Hematopoietic multipotent progenitor cell treated with erythropoietin and hydrocortisone succinate and interleukin-3 and kit ligand, for 8 days (in vitro differentiated cells): ENCODE measurements around the gene FAM171A2.
A peak's percentile ranks its signal among the peaks of the same experiment; 100 is the strongest.
"Not testable (repeated sequence)": the region's sequence is repeated elsewhere in the genome, so short reads cannot be mapped to it uniquely, and the experiment has no call there.

Experiments
- DNase-seq: peaks from one replicate; pipeline ENCODE4 v3.0.0-alpha.2; 2015

Gene FAM171A2

DNA sequence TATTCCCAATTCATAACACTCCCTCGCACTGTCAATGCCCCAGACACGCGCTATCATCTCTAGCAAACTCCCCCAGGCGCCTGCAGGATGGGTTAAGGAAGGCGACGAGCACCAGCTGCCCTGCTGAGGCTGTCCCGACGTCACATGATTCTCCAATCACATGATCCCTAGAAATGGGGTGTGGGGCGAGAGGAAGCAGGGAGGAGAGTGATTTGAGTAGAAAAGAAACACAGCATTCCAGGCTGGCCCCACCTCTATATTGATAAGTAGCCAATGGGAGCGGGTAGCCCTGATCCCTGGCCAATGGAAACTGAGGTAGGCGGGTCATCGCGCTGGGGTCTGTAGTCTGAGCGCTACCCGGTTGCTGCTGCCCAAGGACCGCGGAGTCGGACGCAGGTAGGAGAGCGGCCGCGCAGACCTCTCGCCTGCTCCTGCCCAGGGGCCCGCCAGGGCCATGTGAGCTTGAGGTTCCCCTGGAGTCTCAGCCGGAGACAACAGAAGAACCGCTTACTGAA lies 18.7 kb downstream of the FAM171A2 start, which contains the start of gene GRN:
Gene GRN, plus strand, starts transcription at position 364 of the 515 bp plus-strand sequence. CDS start 3,863 bp downstream, outside the sequence.
- peak; percentile 97 for DNase-seq

DNA sequence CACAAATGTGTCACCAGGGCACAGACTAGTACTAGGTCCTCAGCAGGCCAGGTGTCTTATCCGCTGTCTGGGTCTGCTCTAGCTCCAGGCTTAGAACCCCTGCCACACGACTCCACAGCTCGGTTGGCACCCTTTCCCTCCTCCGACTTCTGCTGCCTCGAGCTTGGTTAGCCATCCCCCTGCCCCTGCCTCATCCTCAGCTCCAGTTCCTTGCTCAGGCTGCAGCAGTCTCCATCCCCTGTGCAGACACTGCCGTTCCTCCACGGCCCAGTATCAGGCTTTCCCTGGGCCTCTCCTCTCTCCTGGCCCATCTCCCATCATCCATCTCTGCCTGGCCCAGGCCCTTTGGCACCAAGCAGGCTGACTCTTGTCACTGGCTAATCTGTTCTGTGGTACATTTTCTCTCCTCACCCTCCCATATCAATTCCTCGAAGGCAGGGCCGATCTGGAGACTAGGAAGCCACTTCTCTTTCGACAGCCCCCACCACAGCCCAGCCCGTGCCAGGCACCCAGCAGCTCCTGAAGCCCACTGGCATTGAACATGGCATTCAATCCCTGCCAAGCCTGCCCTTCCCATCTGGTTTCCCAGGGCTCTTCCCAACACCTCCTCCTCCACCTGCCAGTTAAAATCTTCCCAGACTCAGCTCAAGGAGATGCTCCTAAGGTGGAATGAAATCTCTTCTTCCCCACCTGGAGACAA lies 20.0 kb downstream of the FAM171A2 start:
- DNase-seq: no peak

DNA sequence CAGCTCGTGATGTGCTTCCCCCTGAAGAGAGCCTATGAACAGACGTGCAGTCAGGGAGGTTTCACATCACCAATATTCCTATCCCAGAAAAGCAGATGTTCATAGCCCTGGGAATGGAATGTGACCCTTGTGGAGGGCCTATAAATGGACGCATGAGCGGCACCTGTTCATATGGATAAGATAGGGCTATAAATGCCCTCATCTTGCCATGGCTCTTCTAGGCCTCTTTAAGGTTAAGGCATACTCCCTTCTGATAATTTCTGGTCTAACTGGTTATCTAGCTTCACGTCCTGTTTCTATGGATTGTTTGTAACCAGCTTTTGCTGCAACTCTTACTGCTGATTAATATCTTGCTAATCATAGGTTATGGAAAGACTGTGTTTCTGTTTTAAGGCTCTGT lies 23.1 kb downstream of the FAM171A2 start:
- peak; percentile 55 for DNase-seq

DNA sequence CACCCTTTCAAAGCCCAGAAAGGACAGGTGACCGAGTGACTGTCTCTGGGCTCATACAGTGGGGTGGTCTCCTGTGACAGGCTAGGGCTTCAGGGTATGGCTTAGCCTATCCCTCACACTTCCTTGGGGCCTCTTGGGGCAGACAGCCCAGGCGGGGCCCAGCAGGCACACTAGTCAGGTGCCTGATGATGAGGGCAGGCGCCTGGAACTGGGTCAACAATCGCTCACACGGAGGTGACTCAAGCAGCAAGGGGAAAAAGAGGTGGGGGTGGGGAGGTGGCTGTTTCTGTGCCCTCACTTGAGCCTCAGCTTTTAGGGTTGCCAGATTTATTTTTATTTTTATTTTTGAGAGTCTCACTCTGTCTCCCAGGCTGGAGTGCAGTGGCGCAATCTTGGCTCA lies 25.0 kb downstream of the FAM171A2 start:
- no peak for DNase-seq

- no peak for DNase-seq
Observed at GRCh38 chr17:44335968-44336367, 27.7 kb downstream of the FAM171A2 start.

- DNase-seq: no peak
Observed at GRCh38 chr17:44335564-44335963, 28.1 kb downstream of the FAM171A2 start.

GRCh38 chr17:44334727-44335126 lies 28.9 kb downstream of the FAM171A2 start:
- no peak for DNase-seq

DNA sequence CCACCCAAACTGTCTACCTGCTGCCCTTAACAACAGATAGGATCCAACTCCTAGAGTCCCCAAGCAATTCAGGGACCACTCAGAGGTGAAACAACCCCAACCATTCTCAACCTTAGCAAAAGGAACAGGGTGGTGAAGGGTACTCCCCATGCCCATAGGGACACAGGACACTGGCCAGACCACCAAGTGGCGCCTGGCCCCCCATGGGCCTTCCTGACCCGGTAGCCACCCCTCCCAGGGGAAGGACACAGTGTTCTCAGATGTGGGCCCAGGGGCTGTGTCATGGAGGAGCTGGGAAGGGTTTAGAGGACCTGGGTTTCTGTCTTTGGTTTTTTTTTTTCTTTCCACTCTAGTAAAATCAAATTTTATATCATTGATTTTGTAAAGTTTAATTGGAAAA lies 29.3 kb downstream of the FAM171A2 start:
- no peak for DNase-seq

- no peak for DNase-seq
Observed at GRCh38 chr17:44333371-44333770, 30.3 kb downstream of the FAM171A2 start.

DNA sequence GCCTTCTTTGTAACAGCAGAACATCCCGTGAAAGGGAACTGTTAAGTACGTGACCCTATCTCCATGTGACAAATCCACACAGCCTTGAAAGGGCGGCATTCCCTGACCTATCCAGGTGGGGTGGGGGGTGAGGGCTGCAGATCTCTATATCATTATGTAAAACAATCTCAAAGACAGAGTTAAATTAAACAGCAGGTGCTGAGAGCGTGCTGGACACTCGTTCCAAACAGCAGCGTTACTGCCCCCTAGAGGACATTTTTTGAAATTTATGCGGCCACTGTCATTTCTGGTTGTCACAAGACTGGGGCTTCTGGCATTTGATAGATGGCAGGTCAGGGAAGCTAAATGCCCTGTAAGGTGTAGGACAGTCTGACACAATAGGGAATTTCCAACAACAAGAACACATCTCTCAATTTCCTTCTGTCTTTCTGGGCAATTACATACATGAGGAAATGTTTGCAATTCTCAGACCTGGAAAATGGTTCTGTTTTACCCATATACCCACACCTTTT lies 32.3 kb downstream of the FAM171A2 start:
- DNase-seq: peak; percentile 90

GRCh38 chr17:44330263-44330662 lies 33.4 kb downstream of the FAM171A2 start:
- not testable (repeated sequence) for DNase-seq

DNA sequence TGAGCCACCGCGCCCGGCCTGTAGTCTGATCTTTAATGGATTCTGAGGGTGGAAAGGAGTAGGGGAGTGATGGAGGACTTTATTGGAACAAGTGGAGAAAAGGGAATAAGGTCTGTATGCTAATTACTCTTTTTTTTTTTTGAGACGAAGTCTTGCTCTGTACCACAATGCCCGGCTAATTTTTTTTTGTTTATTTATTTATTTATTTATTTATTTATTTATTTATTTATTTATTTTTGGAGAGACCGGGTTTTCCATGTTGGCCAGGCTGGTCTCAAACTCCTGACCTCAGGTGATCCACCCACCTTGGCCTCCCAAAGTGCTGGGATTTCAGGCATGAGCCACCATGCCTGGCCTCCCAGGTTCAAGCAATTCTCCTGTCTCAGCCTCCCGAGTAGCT lies 34.1 kb downstream of the FAM171A2 start:
- DNase-seq: not testable (repeated sequence)

DNA sequence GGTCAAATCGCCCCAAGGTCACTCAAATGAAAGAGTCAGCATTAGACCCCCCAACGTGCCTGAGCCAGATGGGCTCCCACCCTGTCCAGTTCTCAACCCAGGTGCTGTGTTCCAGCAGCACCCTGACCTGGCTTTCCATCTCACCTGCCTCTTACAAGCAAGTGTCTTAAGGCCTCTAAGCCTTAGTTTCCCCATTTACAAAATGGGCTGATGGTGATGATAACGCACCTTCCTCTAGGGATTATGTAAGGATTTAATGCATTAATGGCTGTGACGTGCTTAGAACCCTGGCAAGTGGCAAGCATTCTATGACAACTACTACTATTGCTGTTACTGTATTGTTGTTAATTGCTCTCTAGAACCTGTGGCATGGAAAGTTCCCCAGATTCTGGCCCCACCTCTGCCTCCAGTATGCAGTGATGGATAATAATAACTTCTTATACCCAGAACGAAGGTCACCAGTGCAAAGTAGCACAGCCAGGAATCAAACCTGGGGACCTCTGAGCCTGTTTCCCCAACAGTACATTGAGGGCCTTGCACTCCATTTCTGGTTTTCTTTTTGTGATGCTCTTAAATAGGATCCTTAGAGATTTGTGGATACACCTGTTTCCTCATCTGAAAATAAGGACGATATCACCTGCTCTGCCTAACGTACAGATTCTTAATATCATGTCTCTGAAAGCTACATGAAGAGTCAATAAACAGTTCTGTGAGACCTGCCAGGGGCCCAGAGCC lies 35.8 kb downstream of the FAM171A2 start:
- DNase-seq: no peak

DNA sequence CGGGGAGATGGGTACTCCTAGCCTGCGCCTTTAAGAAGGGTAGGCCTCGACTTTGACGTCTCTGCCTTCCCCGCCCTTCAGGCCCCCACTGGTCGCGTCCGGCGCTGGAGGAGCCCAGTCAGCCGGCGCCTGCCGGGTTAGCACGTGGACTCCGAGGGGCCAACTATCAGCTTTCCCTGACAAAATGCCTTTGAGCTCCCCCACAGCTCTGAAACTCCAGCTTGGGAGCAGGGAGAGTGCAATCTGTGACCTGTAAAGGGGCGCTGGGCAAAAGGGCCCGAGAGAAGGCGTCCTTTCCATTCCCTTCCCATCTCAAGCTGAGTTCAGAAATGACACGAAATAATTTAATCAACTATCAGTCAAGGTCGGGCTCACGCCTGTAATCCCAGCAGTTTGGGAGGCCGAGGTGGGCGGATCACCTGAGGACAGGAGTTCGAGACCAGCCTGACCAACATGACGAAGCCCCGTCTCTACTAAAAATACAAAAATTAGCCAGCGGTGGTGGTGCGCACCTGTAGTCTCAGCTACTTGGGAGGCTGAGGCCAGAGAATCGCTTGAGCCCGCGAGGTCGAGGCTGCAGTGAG lies 36.7 kb downstream of the FAM171A2 start:
- DNase-seq: peak; percentile 95

- peak; percentile 90 for DNase-seq
Observed at GRCh38 chr17:44324571-44325275, 38.9 kb downstream of the FAM171A2 start, which contains the start of gene SLC25A39. SLC25A39 (minus strand) TSS chr17:44324823; CDS start chr17:44323562, 1,261 bp downstream.

DNA sequence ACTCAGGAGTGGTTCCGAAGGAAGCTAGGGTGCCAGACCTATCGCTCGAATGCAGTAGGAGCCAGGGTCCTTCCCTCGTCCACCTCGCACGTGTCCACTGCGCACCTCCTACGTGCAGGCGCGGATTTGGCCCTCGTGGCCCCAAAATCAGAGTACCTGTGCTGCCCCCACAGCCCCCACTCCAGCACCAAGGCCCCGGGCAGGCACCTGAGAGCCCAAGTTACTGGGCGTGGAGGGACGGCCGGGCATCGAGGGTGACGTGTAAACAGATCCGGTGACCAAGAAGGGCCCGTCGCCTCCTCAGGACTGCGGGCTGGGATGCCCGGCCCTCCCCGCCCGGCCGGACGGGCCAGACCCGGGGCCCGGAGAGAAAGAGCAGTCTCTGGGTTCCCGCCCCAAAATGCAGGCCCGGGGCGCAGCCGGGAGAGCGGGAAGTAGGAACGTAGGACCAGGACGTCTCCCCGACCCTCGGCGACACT lies 39.5 kb downstream of the FAM171A2 start:
- peak; percentile 6 for DNase-seq

DNA sequence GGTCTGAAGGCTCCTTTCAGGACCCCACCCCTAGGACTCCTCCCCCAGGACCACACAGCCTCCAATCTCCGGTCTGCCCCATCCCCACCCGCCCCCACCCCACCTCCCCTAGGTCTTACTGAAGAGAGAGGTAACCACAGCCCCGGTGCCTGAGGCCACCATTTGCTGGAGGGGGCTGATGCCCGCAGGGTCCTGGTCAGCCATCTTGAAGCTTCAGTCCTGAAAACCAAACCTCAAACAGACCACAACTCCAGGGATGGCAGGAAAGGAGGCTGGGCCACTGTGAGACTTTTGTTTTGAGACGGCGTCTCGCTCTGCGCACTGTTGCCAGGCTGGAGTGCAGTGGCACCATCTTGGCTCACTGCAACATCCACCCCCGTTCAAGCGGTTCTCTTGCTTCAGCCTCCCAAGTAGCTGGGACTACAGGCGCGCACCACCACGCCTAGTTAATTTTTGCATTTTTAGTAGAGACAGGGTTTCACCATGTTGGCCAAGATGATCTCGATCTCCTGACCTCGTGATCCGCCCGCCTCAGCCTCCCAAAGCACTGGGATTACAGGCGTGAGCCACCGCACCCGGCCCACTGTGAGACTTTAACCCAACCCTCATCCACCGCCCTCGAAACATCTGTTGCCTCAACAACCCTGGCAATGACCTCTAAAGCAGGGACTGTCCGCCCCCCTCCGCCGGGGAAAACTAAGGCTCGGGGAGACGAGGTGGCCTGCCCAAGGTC lies 40.1 kb downstream of the FAM171A2 start:
- DNase-seq: peak; percentile 29

GRCh38 chr17:44322236-44322895 lies 41.3 kb downstream of the FAM171A2 start:
- DNase-seq: no peak

GRCh38 chr17:44321246-44322120 lies 42.2 kb downstream of the FAM171A2 start:
- DNase-seq: no peak

- no peak for DNase-seq
Observed at GRCh38 chr17:44320066-44320465, 43.6 kb downstream of the FAM171A2 start.
